ENCODE results near the gene BARD1. TPM values are rescaled to one million over a fixed set of nuclear protein-coding genes. Genes with fewer than 3 reads are reported as not detected.

The BARD1 gene
- total RNA-seq, 2 experiments from 2014 or later = 4.4 to 5.2 TPM

- ChIA-PET CTCF (no interaction called here), POLR2A (no interaction called here)
- no peaks in the 10 kb centered on the region for H3K9me3 Mint-ChIP-seq
- Histone ChIP-seq H3K27ac (ENCODE audit: low read depth in 1 of 2, low read length in 2 of 2) (no peak overlapping the region), H3K36me3 (ENCODE audit: insufficient read depth, low read length) (peaks cover 17% of the 10 kb centered on the region), H3K27me3 (ENCODE audit: control insufficient read depth in 1 of 2, insufficient read depth in 2 of 2, low read length in 2 of 2) (no peaks in the 10 kb centered on the region), H3K4me3 (ENCODE audit: low read length) (no peak overlapping the region), H3K4me1 (ENCODE audit: insufficient read depth, low read length) (no peaks in the 10 kb centered on the region), H3K9me3 (ENCODE audit: control insufficient read depth in 1 of 2, insufficient read depth in 1 of 2, low read length in 2 of 2) (no peaks in the 10 kb centered on the region)
- TF ChIP-seq CTCF (IDR thresholded peaks at IDR 0.05) = no peak
- H3K36me3 Mint-ChIP-seq (ENCODE audit: low read depth) = peaks cover 48% of the 10 kb centered on the region
- DNase-seq = no peak
- H3K4me1 Mint-ChIP-seq (ENCODE audit: low read depth) = no peaks in the 10 kb centered on the region
- no peak overlapping the region for H3K4me3 Mint-ChIP-seq
- intact Hi-C loops (cut with DNase I, micrococcal nuclease) = loop anchor here in 1 of 2 experiments (10.0 kb wide), 1 partner anchor 531 kb away; no protein-coding TSS in a partner anchor
- no peak overlapping the region for H3K27ac Mint-ChIP-seq
- ATAC-seq (ENCODE audit: poor library complexity) = no peak
- H3K27me3 Mint-ChIP-seq = no peaks in the 10 kb centered on the region
Observed at GRCh38 chr2:214775971-214776370, 33.5 kb downstream of the BARD1 start.

GRCh38 chr2:214774108-214774507, 35.4 kb downstream of the BARD1 start:
- Histone ChIP-seq H3K27me3 (ENCODE audit: control insufficient read depth in 1 of 2, insufficient read depth in 2 of 2, low read length in 2 of 2) (no peaks in the 10 kb centered on the region), H3K4me3 (ENCODE audit: low read length) (no peak overlapping the region), H3K27ac (ENCODE audit: low read depth in 1 of 2, low read length in 2 of 2) (no peak overlapping the region), H3K9me3 (ENCODE audit: control insufficient read depth in 1 of 2, insufficient read depth in 1 of 2, low read length in 2 of 2) (no peaks in the 10 kb centered on the region), H3K36me3 (ENCODE audit: insufficient read depth, low read length) (no peaks in the 10 kb centered on the region), H3K4me1 (ENCODE audit: insufficient read depth, low read length) (no peaks in the 10 kb centered on the region)
- H3K4me3 Mint-ChIP-seq = no peak overlapping the region
- H3K27me3 Mint-ChIP-seq = no peaks in the 10 kb centered on the region
- TF ChIP-seq CTCF (IDR thresholded peaks at IDR 0.05) = no peak
- ChIA-PET CTCF (no interaction called here), POLR2A (no interaction called here)
- ATAC-seq (ENCODE audit: poor library complexity) (no peak), DNase-seq (no peak)
- no peaks in the 10 kb centered on the region for H3K9me3 Mint-ChIP-seq
- H3K36me3 Mint-ChIP-seq (ENCODE audit: low read depth) = peaks cover 29% of the 10 kb centered on the region
- no peaks in the 10 kb centered on the region for H3K4me1 Mint-ChIP-seq (ENCODE audit: low read depth)
- no peak overlapping the region for H3K27ac Mint-ChIP-seq
- intact Hi-C loops (cut with DNase I, micrococcal nuclease) = loop anchor here in 1 of 2 experiments (10.0 kb wide), 1 partner anchor 529 kb away; no protein-coding TSS in a partner anchor

- no peak for ATAC-seq (ENCODE audit: poor library complexity)
- no peak for TF ChIP-seq CTCF (IDR thresholded peaks at IDR 0.05)
- DNase-seq = no peak
- no peak overlapping the region for H3K4me3 Mint-ChIP-seq
- no peak overlapping the region for H3K27ac ChIP-seq (ENCODE audit: low read depth in 1 of 2, low read length in 2 of 2)
- peaks cover 2% of the 10 kb centered on the region for H3K36me3 ChIP-seq (ENCODE audit: insufficient read depth, low read length)
- H3K4me1 Mint-ChIP-seq (ENCODE audit: low read depth) = no peaks in the 10 kb centered on the region
- no peaks in the 10 kb centered on the region for H3K27me3 ChIP-seq (ENCODE audit: control insufficient read depth in 1 of 2, insufficient read depth in 2 of 2, low read length in 2 of 2)
- H3K27ac Mint-ChIP-seq = no peak overlapping the region
- no peaks in the 10 kb centered on the region for H3K9me3 ChIP-seq (ENCODE audit: control insufficient read depth in 1 of 2, insufficient read depth in 1 of 2, low read length in 2 of 2)
- POLR2A ChIA-PET = no interaction called here
- H3K9me3 Mint-ChIP-seq = no peaks in the 10 kb centered on the region
- peaks cover 25% of the 10 kb centered on the region for H3K36me3 Mint-ChIP-seq (ENCODE audit: low read depth)
- H3K4me3 ChIP-seq (ENCODE audit: low read length) = no peak overlapping the region
- no peaks in the 10 kb centered on the region for H3K27me3 Mint-ChIP-seq
- intact Hi-C loops (cut with DNase I, micrococcal nuclease) = loop anchor here in 1 of 2 experiments (10.0 kb wide), 1 partner anchor 528 kb away; no protein-coding TSS in a partner anchor
- CTCF ChIA-PET = no interaction called here
- H3K4me1 ChIP-seq (ENCODE audit: insufficient read depth, low read length) = no peaks in the 10 kb centered on the region
Observed at GRCh38 chr2:214772443-214773015, 37.0 kb downstream of the BARD1 start.

Measured in CD4-positive, alpha-beta T cell (primary cell).